K562 (cell line): ENCODE data around the gene IFNA5. TPM values are rescaled to one million over a fixed set of nuclear protein-coding genes. Genes with fewer than 3 reads are reported as not detected.

ENCODE experiments used
- CREM ChIP-seq: IDR thresholded peaks from 2 replicates; pipeline ENCODE4 v1.6.1; 2014; ENCODE audit warnings: antibody characterized with exemption, low read depth
- EP400 ChIP-seq: fragments of 450-650 bp; IDR thresholded peaks from 2 replicates; pipeline ENCODE4 v1.6.1; 2017; ENCODE audit warnings: antibody characterized with exemption, mild to moderate bottlenecking, moderate library complexity
- ETV1 ChIP-seq: fragments of 450-650 bp; conservative IDR thresholded peaks from 2 replicates; pipeline ENCODE4 v1.6.1; 2016; ENCODE audit warnings: missing genetic modification characterization, control low read depth, low read depth, missing compliant biosample characterization
- polyA plus RNA-seq, 8 experiments: library from polyadenylated mRNA; depleted of rRNA in 4 of 8; stranded (reverse) in 5 of 8; unstranded in 3 of 8; fragments of >200 nt; fragmentation: Nextera tagmentation in 2 of 8; fragmentation: Illumina TruSeq in 1 of 8; extraction: Ambion mirVana in 2 of 8; extraction: Trizol in 1 of 8; gene quantifications; 2 replicates each; pipeline versions ENCODE4 v1.2.1 to v1.2.3, GENCODE V29; 2011 to 2014; ENCODE audit warnings: inconsistent platforms in 1 of 8, missing spikeins in 1 of 8
- total RNA-seq, 7 experiments: library from RNA; depleted of rRNA in 6 of 7; stranded (reverse); fragments of >200 nt in 6 of 7; fragmentation: Illumina TruSeq in 2 of 7; extraction: Trizol in 2 of 7; gene quantifications; 2 replicates each; pipeline versions ENCODE4 v1.2.1 to v1.2.3, GENCODE V29; 2011 to 2021; ENCODE audit warnings: low replicate concordance in 1 of 7
- TF ChIP-seq, protein P1 (sequence below), 2 experiments: fragments of 450-650 bp; formaldehyde crosslinking in 1 of 2; IDR thresholded peaks; 2 replicates each; pipeline versions ENCODE4 v1.4.0 to v1.6.1; 2014 to 2020; ENCODE audit warnings: mild to moderate bottlenecking in 2 of 2, borderline replicate concordance in 1 of 2, low read depth in 1 of 2
- TF ChIP-seq, protein P2 (sequence below): IDR thresholded peaks from 2 replicates; pipeline ENCODE4 v1.6.1; 2012; ENCODE audit warnings: low read depth, low read length, improper control_type of control experiment, borderline replicate concordance

Gene IFNA5
- total and polyA plus RNA-seq, 9 of the 15 experiments (the other 6 are each of a cell fraction or from before 2014, with no cell fraction given): not detected

DNA sequence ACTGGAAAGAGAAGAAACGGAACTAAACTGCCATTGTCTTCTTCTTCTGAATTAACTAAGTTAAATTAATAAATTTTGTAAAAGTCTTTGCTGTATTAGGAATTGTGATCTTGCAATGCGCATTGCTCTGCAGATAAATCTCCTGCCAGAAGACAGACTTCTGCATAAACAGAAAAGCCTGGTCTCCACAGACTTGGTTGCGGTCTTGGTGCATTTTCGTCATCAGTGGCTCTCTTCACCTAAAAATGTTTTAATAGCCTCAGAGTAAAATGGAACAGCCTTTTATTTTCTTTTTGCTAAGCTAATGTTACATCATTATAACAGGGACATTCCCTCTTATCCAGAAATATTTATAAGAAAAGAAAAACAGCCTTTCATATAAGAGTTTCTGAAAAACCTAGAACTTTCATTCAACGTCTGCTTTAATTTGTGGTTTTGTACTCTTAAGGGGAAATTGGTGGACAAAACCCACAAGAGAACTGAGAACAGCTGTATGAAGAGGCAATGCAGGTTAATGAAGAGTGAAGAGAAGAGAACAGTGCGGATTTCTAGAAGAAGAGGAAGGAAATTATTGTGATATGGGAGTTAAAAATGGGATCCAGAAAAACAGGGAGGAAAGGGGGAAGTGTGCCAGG, 10.1 kb downstream of the IFNA5 start (continued):
- TF ChIP-seq, protein P1, sequence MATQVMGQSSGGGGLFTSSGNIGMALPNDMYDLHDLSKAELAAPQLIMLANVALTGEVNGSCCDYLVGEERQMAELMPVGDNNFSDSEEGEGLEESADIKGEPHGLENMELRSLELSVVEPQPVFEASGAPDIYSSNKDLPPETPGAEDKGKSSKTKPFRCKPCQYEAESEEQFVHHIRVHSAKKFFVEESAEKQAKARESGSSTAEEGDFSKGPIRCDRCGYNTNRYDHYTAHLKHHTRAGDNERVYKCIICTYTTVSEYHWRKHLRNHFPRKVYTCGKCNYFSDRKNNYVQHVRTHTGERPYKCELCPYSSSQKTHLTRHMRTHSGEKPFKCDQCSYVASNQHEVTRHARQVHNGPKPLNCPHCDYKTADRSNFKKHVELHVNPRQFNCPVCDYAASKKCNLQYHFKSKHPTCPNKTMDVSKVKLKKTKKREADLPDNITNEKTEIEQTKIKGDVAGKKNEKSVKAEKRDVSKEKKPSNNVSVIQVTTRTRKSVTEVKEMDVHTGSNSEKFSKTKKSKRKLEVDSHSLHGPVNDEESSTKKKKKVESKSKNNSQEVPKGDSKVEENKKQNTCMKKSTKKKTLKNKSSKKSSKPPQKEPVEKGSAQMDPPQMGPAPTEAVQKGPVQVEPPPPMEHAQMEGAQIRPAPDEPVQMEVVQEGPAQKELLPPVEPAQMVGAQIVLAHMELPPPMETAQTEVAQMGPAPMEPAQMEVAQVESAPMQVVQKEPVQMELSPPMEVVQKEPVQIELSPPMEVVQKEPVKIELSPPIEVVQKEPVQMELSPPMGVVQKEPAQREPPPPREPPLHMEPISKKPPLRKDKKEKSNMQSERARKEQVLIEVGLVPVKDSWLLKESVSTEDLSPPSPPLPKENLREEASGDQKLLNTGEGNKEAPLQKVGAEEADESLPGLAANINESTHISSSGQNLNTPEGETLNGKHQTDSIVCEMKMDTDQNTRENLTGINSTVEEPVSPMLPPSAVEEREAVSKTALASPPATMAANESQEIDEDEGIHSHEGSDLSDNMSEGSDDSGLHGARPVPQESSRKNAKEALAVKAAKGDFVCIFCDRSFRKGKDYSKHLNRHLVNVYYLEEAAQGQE (IDR thresholded peaks at IDR 0.05; ENCODE audit: borderline replicate concordance): no peak
- TF ChIP-seq, protein P1 (CRISPR knock-in tag; IDR thresholded peaks at IDR 0.05; ENCODE audit: low read depth): no peak
- TF ChIP-seq EP400 (no peak), CREM (no peak), ETV1 (tag) (no peak)
- TF ChIP-seq, protein P2, sequence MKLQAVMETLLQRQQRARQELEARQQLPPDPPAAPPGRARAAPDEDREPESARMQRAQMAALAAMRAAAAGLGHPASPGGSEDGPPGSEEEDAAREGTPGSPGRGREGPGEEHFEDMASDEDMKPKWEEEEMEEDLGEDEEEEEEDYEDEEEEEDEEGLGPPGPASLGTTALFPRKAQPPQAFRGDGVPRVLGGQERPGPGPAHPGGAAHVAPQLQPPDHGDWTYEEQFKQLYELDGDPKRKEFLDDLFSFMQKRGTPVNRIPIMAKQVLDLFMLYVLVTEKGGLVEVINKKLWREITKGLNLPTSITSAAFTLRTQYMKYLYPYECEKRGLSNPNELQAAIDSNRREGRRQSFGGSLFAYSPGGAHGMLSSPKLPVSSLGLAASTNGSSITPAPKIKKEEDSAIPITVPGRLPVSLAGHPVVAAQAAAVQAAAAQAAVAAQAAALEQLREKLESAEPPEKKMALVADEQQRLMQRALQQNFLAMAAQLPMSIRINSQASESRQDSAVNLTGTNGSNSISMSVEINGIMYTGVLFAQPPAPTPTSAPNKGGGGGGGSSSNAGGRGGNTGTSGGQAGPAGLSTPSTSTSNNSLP: no peak
